Daoy (cell line): ENCODE results near the gene RGS1. TPM values are rescaled to one million over a fixed set of nuclear protein-coding genes. Genes with fewer than 3 reads are reported as not detected.

Source experiments
- DNase-seq: peaks from one replicate; pipeline ENCODE4 v3.0.0-alpha.2; 2015; ENCODE audit warnings: low read depth
- total RNA-seq: library from RNA; depleted of rRNA; stranded (reverse); fragments of >200 nt; shearing (Covaris generic); gene quantifications from 2 replicates; pipeline ENCODE4 v1.2.3, GENCODE V29; 2014

The RGS1 gene
- total RNA-seq, 1 experiment from 2014 or later: not detected

DNA sequence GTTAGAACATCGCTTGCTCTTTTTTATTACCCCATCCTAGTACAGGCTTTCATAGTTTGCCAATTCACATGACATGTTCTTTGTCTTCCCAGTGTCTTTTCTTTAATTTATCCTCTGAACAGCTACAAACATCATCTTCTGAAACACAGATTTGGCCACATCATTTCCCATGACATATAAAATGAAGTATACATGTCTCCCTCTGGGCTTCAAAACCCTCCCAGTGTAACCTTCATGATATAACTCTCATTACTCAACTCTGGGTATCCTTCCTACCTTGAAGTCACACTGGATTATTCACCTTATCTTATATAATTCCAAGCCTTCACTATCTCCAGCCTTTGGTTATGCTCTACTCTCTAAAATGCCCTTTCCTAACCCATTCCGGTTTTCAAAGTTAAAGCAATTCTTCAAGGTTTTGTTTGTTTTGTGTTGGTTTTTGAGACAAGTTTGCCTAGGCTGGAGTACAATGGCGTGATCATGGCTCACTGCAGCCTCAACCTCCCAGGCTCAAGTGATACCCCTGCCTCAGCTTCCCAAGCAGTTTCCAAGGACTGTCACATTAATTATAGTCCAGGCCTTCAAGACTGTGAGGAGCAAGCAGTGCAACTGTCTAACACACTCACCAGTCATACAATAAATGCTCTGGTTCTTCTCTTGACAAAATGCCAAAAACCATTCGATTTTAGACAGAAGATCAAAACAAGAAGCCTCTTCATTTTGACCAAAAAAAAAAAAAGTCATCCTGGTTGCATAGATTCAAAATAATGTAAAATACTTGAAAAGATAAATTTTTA, 5.8 kb downstream of the RGS1 start:
- DNase-seq: no peak

DNA sequence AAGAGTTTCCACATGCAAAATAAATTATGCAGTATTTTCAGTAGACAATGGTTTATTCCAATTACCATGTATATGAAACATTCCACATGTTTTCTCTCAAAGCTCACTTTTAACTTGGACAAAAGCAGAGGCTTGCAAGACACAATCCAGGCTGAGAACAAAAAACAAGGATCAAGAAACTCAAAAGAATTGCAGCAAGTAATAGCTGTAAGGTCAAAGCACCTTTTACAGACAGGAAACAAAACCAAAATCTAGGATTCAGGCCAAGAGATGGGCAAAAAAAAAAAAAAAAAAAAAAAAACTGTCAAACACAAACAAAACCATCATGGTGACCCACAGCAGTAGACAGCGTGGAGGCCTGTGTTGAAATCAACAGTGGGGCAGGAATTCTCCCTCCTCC, 9.3 kb downstream of the RGS1 start:
- no peak for DNase-seq

- no peak for DNase-seq
Measured at GRCh38 chr1:192587386-192588266, 12.1 kb downstream of the RGS1 start.

DNA sequence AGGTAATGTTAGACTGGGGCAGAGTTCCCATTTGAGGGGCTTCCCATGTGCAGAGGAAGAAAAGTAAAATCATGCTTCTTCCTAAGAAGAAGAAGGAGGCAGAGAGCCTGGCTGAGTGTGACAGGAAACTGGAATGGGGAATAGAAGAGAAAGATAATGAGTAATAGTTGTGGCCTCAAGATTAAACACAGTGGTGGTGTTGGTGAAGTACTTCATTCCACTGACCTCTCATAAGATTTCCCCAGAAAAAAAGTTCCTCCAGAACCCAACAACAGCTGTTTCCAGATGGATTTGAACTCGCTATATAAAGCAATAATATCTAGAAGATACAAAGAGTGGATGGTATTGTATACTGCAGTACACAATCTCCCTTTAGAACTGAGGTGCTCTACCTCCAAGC, 13.0 kb downstream of the RGS1 start:
- no peak for DNase-seq

DNA sequence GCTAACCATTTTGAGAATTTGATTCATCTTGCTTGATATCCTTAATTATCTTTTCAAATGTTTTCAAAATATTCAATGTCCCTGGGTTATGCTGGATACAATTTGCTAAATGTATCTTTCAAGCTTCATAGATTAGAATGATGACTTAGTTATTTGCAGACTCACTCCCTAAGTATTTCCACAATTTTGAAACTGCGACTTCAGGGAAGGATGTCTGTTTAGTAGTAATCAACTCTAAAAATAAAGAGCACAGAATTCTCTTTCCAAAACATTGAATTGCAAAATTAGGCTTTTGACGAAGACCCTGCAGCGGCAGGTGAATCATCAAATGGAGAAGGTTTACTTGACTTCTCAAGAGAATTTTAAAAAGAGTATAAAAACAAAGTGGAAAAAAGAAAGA, 14.2 kb downstream of the RGS1 start:
- DNase-seq: no peak

DNA sequence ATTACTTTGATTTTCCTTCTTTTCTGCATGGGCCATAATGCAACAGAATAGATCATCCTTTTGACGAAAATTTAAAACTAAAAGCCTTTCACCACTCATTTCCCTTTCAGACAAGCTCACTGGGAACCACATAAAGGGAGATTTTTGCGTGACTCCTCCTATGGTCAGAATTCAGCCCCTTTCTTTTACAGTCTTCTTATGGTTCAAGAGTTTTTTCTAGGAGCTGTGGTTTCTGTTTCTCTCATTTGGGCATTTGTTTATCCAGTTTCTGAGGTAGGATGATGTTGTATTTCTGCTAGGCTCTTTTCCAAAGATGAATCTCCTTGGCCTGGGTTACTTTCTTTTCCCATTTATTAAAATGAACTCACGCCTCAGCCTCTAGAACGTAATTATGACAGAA, 16.9 kb downstream of the RGS1 start:
- no peak for DNase-seq

- DNase-seq: no peak
Measured at GRCh38 chr1:192592981-192593708, 17.6 kb downstream of the RGS1 start.

GRCh38 chr1:192595299-192595698, 19.7 kb downstream of the RGS1 start:
- no peak for DNase-seq

DNA sequence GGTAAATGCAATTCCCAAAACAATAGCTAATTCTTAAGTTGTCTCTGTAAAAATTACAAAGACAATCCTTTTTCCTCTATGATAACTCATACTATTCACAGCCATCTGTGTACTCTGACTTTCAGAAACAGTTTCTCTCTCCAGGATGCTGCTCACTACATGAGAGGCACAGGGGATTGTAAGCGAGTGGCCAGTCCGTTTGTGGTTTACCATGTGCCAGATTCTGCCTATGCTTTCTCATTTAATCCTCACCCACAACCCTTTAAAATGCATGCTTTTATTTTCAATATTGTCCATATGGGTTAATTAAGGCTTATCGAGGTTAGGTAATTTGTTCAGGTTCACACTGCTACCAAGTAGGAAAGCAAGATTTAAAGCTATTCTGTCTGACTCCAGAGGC, 23.0 kb downstream of the RGS1 start:
- no peak for DNase-seq

DNA sequence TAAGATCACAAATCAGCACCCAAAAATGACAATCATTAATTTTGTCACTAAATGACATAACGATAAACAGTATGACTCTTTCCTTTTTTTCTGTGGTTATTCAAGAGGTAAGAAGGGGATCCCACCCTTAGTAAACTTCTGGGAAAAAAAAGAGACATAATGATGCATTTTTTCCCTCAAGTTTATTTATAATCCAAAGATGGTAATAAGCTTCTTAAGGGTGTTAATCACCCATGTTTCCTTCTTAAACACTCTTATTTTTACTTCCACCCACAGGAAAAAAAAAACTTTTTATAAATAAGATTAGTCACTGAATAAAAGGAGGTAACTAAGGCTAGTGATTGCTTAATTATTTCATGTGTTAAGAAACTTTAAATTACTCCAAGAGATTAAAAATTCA, 24.7 kb downstream of the RGS1 start:
- DNase-seq: no peak

DNA sequence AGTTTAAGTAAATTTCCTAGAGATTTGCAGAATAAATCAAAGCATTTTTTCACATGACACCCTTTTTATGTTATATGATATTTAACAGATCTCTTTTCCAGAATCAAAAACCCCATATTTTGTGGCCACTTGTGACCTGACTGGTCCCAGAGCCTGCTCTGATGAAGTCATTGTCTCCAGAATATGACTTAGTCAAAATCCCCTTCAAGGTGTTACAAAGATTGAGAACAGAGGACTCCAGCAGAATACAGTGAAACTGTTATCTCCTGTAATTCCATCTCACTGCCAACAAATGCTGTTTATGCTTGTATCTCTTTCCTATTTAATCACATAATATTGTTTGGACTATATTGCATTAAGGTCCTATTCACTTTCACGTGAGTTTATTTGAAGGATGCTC, 25.6 kb downstream of the RGS1 start:
- no peak for DNase-seq

DNA sequence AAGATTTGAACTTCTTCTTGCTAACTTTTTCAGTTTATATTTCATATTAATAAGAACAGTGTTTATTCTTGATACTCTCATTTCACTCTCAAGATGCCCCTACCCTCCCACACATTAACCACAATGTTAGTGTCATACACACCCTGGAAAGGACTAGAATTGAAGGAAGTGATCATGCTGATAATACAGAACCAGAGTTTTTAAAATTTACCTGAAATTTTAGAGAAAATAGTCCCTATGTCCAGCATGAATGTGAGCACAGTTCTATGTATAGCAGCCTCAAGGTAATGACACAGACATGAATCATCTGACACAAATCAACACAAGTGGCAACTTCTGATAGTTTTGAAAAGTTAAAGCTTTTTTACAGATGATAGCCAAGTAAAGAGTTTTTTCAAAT, 26.0 kb downstream of the RGS1 start:
- DNase-seq: peak; percentile 32

- DNase-seq: no peak
Measured at GRCh38 chr1:192602757-192603156, 27.2 kb downstream of the RGS1 start.

- no peak for DNase-seq
Measured at GRCh38 chr1:192603218-192603787, 27.7 kb downstream of the RGS1 start.

DNA sequence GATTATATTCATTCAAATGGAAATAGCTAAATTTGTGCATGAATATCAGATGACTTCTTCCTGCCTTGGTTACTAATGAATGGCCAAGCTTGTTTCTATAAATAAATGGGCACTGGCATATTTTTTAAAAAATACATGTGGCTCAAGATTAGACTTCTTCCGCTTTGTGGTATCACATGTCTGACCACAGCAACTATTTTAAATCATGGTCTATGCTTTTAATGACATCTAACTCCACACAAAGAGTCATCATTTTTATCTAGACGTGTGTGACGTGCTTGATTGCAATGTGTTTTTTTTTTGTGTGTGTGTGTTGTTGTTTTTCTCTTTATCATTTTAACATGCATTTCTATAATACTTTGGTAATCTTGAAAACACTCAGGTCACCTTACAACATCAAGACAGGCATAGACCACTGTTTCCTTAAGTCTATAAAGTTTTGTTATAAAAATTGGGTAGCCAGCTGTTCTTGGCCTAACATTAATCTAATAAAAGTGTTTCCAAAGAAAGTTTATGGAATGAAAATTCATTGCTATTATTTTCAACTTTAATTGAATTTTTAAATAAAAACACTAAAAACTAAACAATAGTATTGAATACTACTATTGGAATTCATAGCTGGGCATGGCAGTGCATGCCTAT, 29.5 kb downstream of the RGS1 start:
- DNase-seq: no peak

- no peak for DNase-seq
Measured at GRCh38 chr1:192608671-192609070, 33.1 kb downstream of the RGS1 start.

GRCh38 chr1:192609110-192610079, 33.8 kb downstream of the RGS1 start:
- DNase-seq: no peak

DNA sequence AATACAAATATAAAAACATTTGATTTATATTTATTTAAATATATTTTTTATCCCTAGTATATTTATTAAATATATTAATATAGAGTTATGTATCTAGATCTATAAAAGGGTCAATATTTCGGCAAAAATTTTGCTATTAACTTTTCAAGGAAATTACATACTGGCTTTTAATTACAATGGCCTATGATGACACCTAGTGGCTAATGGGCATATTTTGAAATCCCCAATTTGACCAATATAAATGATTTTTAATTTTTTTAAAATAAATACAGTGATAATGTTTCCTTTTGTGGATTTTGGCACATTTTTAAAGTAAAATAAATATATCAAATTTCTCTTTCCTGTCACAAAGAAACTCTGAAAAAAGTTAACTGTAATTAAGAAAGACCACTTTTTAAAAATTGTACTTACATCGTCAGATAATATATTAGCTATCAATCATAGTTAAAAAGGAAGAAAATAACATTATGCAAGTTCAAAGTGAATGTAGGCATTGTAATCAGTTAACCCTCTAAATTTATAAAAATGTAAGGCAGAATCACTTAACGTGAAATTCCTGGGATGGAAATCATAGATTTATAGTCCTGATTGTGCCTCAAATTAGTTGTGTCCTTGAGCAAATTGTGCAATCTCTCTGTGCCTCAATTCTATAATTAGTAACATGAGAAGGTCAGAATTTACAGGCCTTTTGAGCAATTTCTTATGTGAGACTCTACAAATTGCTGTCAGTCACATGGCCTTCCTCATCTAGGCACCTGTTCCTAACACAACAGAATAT, 34.7 kb downstream of the RGS1 start:
- DNase-seq: no peak

DNA sequence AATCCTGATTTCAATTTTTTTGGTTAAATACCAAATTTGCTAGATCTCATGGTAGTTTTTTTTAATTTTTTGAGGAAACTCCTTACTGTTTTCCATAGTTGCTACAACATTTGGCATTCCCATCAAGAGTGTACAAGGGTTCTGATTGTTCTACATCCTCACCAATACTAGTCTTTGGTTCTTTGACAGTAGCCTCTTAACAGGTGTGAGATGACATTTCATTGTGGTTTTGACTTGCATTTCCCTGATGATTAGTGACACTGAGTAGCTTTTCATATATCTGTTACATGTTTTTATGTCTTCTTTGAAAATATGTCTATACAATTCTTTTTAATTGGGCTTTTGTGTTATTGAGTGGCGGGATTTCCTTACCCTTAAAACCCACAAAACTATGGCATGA, 39.5 kb downstream of the RGS1 start:
- no peak for DNase-seq
